Common myeloid progenitor, CD34-positive (primary cell): ENCODE results near the gene PLEKHG4B.
"Not testable (repeated sequence)": the region's sequence is repeated elsewhere in the genome, so short reads cannot be mapped to it uniquely, and the experiment has no call there.

Experiments used
- CTCF ChIA-PET: fragments of 350-600 bp; sonication (Branson Sonifier 250); formaldehyde crosslinking; loops from one replicate; lab custom pipeline; 2021; ENCODE audit warnings: antibody characterized with exemption; lab: Charles Lee
- POLR2A ChIA-PET: fragments of 350-600 bp; sonication (Branson Sonifier 250); formaldehyde crosslinking; loops from one replicate; lab custom pipeline; 2021; ENCODE audit warnings: antibody characterized with exemption; lab: Charles Lee
- DNase-seq, 3 donors: peaks; one replicate each; pipeline versions ENCODE4 v3.0.0 to v3.0.0-alpha.2; 2013
- H3K27ac ChIP-seq, 2 experiments: 1 replicate in 1 of 2; 2 replicates in 1 of 2; pipeline ENCODE4 v1.7.0; 2013; ENCODE audit warnings: inconsistent platforms in 2 of 2, low read length in 2 of 2, mild to moderate bottlenecking in 2 of 2, low read depth in 1 of 2, moderate library complexity in 1 of 2; ENCODE audit not compliant: severe bottlenecking in 2 of 2, insufficient read depth in 1 of 2, poor library complexity in 1 of 2
- H3K27me3 ChIP-seq, 5 experiments: replicated peaks in 2 of 5; 1 replicate in 3 of 5; 2 replicates in 2 of 5; pipeline versions ENCODE4 v1.6.1 to v1.7.0; 2013; ENCODE audit warnings: low read length in 4 of 5, mild to moderate bottlenecking in 2 of 5, moderate library complexity in 2 of 5, inconsistent platforms in 1 of 5; ENCODE audit not compliant: insufficient read depth in 5 of 5, control insufficient read depth in 4 of 5
- H3K36me3 ChIP-seq, 4 experiments: 1 replicate in 2 of 4; 2 replicates in 2 of 4; pipeline versions ENCODE4 v1.6.1 to v1.7.0; 2013; ENCODE audit warnings: low read length in 3 of 4, control low read depth in 1 of 4, mild to moderate bottlenecking in 1 of 4; ENCODE audit not compliant: control insufficient read depth in 4 of 4, insufficient read depth in 4 of 4
- H3K4me1 ChIP-seq, 4 experiments: 1 replicate in 3 of 4; 2 replicates in 1 of 4; pipeline versions ENCODE4 v1.6.1 to v1.7.1; 2013; ENCODE audit warnings: low read length in 3 of 4, mild to moderate bottlenecking in 3 of 4, control low read depth in 1 of 4, inconsistent platforms in 1 of 4, moderate library complexity in 1 of 4; ENCODE audit not compliant: control insufficient read depth in 4 of 4, insufficient read depth in 4 of 4; ENCODE audit errors: control extremely low read depth in 1 of 4
- H3K4me3 ChIP-seq, 7 experiments: 1 replicate in 4 of 7; 2 replicates in 3 of 7; pipeline versions ENCODE4 v1.5.1 to v1.7.0; 2013; ENCODE audit warnings: mild to moderate bottlenecking in 7 of 7, low read length in 6 of 7, moderate library complexity in 6 of 7, inconsistent platforms in 2 of 7, low read depth in 2 of 7, control low read depth in 1 of 7; ENCODE audit not compliant: insufficient read depth in 4 of 7, control insufficient read depth in 1 of 7; ENCODE audit errors: extremely low read depth in 1 of 7
- H3K9me3 ChIP-seq, 5 experiments: 1 replicate in 4 of 5; 2 replicates in 1 of 5; pipeline versions ENCODE4 v1.6.1 to v1.7.1; 2013; ENCODE audit warnings: low read length in 4 of 5, mild to moderate bottlenecking in 2 of 5, inconsistent platforms in 1 of 5, low read depth in 1 of 5, moderate library complexity in 1 of 5; ENCODE audit not compliant: control insufficient read depth in 4 of 5, insufficient read depth in 2 of 5; ENCODE audit errors: control extremely low read depth in 1 of 5
- WGBS: methylation state at CpG from one replicate; pipeline ENCODE4 v1.1.5; 2013; ENCODE audit not compliant: insufficient coverage; 5-methylcytosine and 5-hydroxymethylcytosine counted together

The PLEKHG4B gene

DNA sequence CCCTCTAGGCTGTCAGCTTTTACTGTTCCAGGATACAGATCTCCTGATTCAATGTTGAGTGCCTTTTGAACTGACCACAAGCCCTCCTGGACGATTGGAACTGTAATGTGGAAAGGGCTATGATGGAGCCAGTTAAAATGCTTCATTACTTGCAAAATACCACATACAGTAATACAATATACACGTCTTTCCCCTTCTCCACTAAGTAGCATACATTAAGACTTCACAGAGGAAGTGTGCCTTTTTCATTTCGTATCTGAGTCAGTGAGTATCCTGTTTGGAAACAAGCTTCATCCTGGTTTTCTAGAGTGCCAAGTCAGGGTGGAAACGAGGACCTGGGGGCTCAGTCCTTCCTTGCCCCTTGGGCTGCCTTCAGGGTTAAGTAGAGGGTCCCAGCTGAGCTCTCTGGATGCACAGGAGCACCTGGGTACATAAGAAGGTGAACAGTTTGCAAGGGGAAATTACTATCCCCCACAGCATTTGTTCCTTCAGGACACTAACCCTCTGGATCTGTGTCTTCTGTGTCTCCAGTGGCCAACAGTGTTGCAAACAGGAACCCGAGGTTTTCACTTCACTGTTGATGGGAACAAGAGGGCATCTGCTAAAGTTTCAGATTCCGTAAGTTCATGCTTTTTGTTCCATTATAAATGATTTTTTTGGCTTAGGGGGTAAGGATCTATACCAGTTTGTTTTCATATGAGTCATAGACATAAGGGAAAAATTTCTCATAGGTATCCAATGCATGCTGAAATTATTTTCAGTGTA is 131.2 kb downstream of the PLEKHG4B start:
- H3K27me3 ChIP-seq, POLR2A ChIA-PET, H3K27ac ChIP-seq, CTCF ChIA-PET, H3K4me3 ChIP-seq, DNase-seq, H3K9me3 ChIP-seq: not testable (repeated sequence)
- Histone ChIP-seq H3K36me3 (peaks cover 10 to 40% (median 25%) of the 10 kb centered on the region in 4 experiments), H3K4me1 (peaks cover 0 to 28% (median 15%) of the 10 kb centered on the region in 4 experiments)
- 58% methylated on average over 3 of the region's 6 CpGs for WGBS

DNA sequence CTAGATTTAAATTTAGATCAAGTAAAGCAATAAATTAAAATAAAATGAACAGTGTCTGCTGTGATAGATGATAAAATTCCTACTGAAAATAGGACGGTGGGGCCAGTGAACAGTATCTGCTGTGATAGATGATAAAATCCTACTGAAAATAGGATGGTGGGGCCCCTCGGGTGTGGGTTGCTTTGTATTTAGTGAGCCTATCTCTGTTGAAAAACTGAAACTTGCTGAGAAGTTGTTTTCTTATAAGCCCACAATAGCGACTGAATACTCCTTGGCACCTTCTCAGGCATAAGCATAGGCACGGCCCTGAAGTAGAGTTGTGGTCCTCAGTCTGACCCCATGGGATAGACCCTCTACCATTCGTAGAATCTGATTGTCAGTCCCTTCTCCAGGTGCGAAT is 131.8 kb downstream of the PLEKHG4B start:
- peaks cover 0 to 27% (median 15%) of the 10 kb centered on the region in 4 experiments for H3K4me1 ChIP-seq
- no peak for DNase-seq
- CTCF ChIA-PET: no interaction called here
- 100% methylated on average over 5 of the region's 6 CpGs for WGBS
- peaks cover 10 to 47% (median 30%) of the 10 kb centered on the region in 4 experiments for H3K36me3 ChIP-seq
- no peaks in the 10 kb centered on the region for H3K27me3 ChIP-seq
- H3K27ac ChIP-seq: no peak overlapping the region
- no peak overlapping the region for H3K4me3 ChIP-seq
- POLR2A ChIA-PET: no interaction called here
- no peaks in the 10 kb centered on the region for H3K9me3 ChIP-seq

DNA sequence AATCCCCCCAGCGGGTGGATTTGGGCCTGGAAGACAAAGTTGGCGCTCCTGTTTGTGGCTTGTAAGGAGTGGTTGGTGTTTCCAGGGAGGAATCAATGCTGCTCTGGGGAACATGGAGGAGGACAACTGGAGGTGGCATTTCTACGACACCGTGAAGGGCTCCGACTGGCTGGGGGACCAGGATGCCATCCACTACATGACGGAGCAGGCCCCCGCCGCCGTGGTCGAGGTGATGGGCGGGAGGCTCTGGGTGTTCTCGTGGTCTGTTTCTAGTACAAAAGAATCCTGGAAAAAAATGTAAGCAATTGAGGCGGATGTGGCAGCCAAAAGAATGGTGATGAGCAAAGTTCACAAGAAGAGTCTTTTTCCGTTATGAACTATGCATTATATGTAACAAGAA is 133.4 kb downstream of the PLEKHG4B start:
- no peak for DNase-seq
- no peak overlapping the region for H3K27ac ChIP-seq
- H3K4me1 ChIP-seq: peaks cover 0 to 15% (median 8%) of the 10 kb centered on the region in 4 experiments
- H3K36me3 ChIP-seq: peaks cover 18 to 61% (median 36%) of the 10 kb centered on the region in 4 experiments
- 96% methylated on average over 12 of the region's 14 CpGs for WGBS
- H3K9me3 ChIP-seq: no peaks in the 10 kb centered on the region
- no peaks in the 10 kb centered on the region for H3K27me3 ChIP-seq
- ChIA-PET CTCF (no interaction called here), POLR2A (no interaction called here)
- H3K4me3 ChIP-seq: no peak overlapping the region

DNA sequence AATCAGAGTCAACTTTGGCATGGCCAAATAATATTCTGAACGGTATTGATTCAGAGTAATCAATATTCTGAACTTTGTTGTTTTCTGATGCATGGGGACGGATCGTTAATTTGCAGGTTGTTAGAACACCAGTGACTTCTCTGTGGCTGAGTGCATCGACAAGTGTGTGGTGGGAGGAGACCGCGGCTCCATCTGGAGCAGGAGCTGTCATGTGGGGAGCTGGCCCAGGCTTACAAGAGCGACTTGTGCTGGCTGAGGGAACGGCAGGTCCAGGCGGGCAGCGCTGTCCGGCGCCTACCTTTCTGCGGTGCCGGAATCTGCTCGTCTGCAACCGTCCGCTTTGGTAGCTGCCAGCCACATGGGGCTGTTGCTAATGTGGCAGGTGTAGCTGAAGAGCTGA is 135.4 kb downstream of the PLEKHG4B start:
- WGBS: 100% methylated on average over 6 of the region's 17 CpGs
- CTCF ChIA-PET, POLR2A ChIA-PET, H3K4me3 ChIP-seq, H3K27ac ChIP-seq, H3K4me1 ChIP-seq, H3K9me3 ChIP-seq, DNase-seq, H3K27me3 ChIP-seq: not testable (repeated sequence)
- H3K36me3 ChIP-seq: peaks cover 23 to 80% (median 45%) of the 10 kb centered on the region in 4 experiments

DNA sequence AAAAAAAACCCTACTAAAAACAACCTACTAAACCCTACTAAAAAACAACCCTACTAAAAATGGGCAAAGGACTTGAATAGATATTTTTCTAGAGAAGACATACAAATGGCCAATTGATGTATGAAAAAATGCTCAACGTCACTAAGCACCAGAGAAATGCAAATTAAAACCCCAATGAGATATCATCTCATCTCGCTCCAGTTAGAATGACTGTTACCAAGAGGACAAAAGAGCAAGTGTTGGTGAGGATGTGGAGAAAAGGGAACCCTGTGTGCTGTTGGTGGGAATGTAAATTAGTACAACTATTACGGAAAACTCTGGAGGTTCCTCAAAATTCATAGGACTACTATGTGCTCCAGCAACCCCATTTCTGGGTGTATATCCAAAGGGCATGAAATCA is 136.9 kb downstream of the PLEKHG4B start:
- DNase-seq: no peak
- 100% methylated on average over 2 of the region's 3 CpGs for WGBS
- ChIA-PET POLR2A (no interaction called here), CTCF (no interaction called here)
- Histone ChIP-seq H3K4me1 (no peaks in the 10 kb centered on the region), H3K36me3 (peaks cover 25 to 94% (median 50%) of the 10 kb centered on the region in 4 experiments), H3K9me3 (no peaks in the 10 kb centered on the region), H3K27me3 (no peaks in the 10 kb centered on the region), H3K27ac (no peak overlapping the region), H3K4me3 (no peak overlapping the region)

- Histone ChIP-seq H3K9me3 (no peaks in the 10 kb centered on the region), H3K27me3 (no peaks in the 10 kb centered on the region), H3K4me3 (no peak overlapping the region), H3K27ac (no peak overlapping the region), H3K4me1 (no peaks in the 10 kb centered on the region), H3K36me3 (peaks cover 24 to 91% (median 48%) of the 10 kb centered on the region in 4 experiments)
- POLR2A ChIA-PET: no interaction called here
- CTCF ChIA-PET: no interaction called here
- WGBS: 98% methylated on average over 11 of the region's 14 CpGs
- no peak for DNase-seq
These were observed 138.7 kb downstream of the PLEKHG4B start for GRCh38 chr5:230711-231110.

GRCh38 chr5:231661-232060 is 139.7 kb downstream of the PLEKHG4B start:
- 95% methylated on average over 13 of the region's 13 CpGs for WGBS
- no peaks in the 10 kb centered on the region for H3K9me3 ChIP-seq
- no peak overlapping the region for H3K4me3 ChIP-seq
- no peak for DNase-seq
- ChIA-PET POLR2A (no interaction called here), CTCF (no interaction called here)
- peaks cover 23 to 88% (median 46%) of the 10 kb centered on the region in 4 experiments for H3K36me3 ChIP-seq
- no peaks in the 10 kb centered on the region for H3K27me3 ChIP-seq
- H3K4me1 ChIP-seq: no peaks in the 10 kb centered on the region
- H3K27ac ChIP-seq: no peak overlapping the region
